Nephron (organoid): Measurements from ENCODE around the gene HRAS.
A peak's percentile ranks its signal among the peaks of the same experiment; 100 is the strongest.

Source experiments
- H3K27ac Mint-ChIP-seq, 3 experiments: 2 replicates each; pipeline ENCODE4 v1.8.0; 2020; ENCODE audit warnings: mixed read lengths in 3 of 3, mild to moderate bottlenecking in 2 of 3, moderate library complexity in 1 of 3
- H3K27me3 Mint-ChIP-seq: 2 replicates; pipeline ENCODE4 v1.8.0; 2021; ENCODE audit warnings: low read depth, mild to moderate bottlenecking, moderate library complexity, mixed read lengths
- H3K36me3 Mint-ChIP-seq: 2 replicates; pipeline ENCODE4 v1.8.0; 2020; ENCODE audit warnings: low read depth, mixed read lengths
- H3K4me1 Mint-ChIP-seq: 2 replicates; pipeline ENCODE4 v1.8.0; 2020; ENCODE audit warnings: mixed read lengths
- H3K4me3 Mint-ChIP-seq, 3 experiments: 2 replicates each; pipeline ENCODE4 v1.8.0; 2020; ENCODE audit warnings: mild to moderate bottlenecking in 3 of 3, mixed read lengths in 3 of 3, moderate library complexity in 2 of 3
- H3K9me3 Mint-ChIP-seq: 2 replicates; pipeline ENCODE4 v1.8.0; 2020; ENCODE audit warnings: mixed read lengths
- TF ChIP-seq, protein P1 (sequence below), 3 experiments: fragments of 200-600 bp; sonication (generic); IDR thresholded peaks; one replicate each; pipeline ENCODE4 v1.5.0; 2021; ENCODE audit warnings: antibody characterized with exemption in 3 of 3; ENCODE audit not compliant: unreplicated experiment in 3 of 3

Gene HRAS

DNA sequence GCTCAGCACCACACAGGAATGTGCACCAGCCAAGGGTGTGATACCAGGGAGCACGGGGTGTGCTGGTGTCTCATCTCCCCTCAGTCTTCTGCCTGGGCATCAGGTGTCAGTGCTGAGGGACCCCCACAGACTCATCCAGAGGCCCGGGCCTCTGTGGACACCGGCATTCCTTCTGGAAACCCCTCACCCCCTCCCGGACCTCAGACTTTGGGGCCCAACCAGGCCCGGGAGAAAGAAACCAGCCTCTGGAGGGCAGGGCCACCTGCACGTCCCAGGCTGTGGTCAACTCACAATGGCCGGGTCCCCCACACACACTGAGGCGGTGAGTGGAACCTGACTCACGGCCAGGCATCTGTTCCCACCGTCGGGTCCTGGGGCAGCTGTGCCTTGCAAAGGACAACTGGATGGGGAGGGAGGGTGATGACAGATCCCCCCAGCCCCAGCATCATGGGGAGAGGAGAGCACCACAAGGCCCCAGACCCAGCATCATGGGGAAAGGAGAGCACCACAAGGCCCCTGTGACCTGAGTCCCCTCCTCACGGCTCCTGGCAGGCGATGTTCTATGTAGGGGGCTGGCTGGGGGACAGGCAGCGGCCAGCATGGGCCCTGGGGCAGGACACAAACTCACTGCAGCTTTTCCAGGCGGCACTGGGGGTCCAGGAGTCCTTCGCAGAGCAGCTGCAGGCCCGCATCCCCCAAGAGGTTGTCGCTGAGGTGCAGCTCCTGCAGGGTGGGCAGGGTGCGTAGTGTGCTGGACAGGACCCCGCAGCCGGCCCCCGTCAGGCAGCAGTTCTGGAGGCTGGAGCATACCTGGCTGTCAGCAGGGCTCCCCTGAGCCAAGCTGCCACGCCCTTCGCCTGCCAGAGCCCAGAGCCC is 35.9 kb downstream of the HRAS start:
- Mint-ChIP-seq H3K9me3 (peaks cover 2% of the 10 kb centered on the region), H3K36me3 (peaks cover 46% of the 10 kb centered on the region), H3K4me3 (no peak overlapping the region), H3K27me3 (peaks cover 4% of the 10 kb centered on the region), H3K4me1 (peaks cover 18% of the 10 kb centered on the region), H3K27ac (no peak overlapping the region)
- TF ChIP-seq, protein P1, sequence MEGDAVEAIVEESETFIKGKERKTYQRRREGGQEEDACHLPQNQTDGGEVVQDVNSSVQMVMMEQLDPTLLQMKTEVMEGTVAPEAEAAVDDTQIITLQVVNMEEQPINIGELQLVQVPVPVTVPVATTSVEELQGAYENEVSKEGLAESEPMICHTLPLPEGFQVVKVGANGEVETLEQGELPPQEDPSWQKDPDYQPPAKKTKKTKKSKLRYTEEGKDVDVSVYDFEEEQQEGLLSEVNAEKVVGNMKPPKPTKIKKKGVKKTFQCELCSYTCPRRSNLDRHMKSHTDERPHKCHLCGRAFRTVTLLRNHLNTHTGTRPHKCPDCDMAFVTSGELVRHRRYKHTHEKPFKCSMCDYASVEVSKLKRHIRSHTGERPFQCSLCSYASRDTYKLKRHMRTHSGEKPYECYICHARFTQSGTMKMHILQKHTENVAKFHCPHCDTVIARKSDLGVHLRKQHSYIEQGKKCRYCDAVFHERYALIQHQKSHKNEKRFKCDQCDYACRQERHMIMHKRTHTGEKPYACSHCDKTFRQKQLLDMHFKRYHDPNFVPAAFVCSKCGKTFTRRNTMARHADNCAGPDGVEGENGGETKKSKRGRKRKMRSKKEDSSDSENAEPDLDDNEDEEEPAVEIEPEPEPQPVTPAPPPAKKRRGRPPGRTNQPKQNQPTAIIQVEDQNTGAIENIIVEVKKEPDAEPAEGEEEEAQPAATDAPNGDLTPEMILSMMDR (IDR thresholded peaks at IDR 0.05; ENCODE audit: unreplicated experiment in 3 of 3): no peak

DNA sequence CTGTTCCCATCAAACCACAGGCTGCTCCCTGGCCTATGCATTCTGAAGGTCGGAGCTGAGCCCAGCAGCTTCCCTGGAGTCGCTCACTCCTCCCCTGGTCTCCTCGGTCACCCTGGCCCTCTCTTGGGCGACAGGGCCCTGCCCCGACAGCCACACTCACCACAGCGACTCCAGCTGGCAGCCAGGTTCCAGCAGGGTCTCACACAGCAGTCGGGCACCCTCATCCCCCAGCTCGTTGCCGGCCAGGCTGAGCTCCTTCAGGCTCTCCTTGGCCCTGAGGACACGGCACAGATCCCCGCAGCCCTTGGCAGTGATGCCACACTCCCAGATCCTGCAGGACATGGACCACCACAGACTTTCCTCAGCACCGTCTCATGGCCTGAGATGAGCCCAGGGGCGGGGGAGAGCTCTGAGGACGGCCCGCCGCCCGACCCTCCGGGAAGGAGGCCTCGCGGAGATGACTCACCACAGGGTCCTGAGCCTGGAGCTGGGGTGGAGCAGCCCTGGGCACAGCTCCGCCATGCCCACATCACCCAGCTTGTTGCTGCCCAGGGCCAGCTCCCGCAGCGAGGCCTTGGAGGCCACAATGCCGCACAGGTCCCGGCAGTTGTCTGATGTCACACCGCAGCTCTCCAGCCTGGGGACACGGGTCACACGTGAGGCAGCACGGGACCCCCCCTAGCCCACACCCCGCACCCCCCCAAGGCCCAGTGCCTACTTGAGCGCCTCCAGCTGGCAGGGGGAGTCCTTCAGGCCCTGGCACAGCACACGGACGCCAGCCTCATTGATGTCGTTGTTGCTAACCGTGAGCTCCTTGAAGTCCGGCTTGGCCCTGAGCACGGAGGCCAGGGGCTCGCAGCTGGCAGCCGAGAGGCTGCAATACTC is 36.8 kb downstream of the HRAS start:
- Mint-ChIP-seq H3K9me3 (peaks cover 2% of the 10 kb centered on the region), H3K27me3 (peaks cover 4% of the 10 kb centered on the region), H3K4me3 (no peak overlapping the region), H3K4me1 (peaks cover 18% of the 10 kb centered on the region), H3K36me3 (peaks cover 48% of the 10 kb centered on the region), H3K27ac (no peak overlapping the region)
- TF ChIP-seq, protein P1 (IDR thresholded peaks at IDR 0.05; ENCODE audit: unreplicated experiment in 3 of 3): no peak

DNA sequence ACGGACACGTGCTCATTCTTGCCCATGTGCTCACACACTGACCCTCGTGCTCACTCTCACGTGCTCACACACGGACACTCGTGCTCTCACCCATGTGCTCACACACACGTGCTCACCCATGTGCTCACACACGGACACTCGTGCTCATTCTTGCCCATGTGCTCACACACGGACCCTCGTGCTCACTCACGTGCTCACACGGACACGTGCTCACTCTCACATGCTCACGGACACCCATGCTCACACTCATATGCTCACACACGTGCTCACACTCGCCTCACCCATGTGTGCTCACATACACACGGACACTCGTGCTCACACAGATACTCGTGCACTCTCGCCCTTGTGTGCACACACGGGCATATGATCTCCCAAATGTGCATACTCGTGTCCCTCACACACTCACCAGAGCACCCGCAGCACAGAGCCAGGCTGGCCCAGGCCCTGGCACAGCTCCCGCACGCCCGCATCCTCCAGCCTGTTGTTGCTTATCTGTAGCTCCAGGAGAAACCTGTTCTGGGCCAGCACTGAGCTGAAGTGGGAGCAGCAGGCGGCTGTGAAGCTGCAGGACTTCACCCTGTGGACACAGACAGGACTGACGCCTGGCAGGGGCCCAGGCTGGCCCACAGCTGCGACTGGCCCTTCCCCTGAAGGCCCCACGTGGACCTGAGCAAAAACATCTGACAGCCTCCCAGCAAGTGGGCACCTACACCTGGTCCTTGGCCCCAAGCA is 37.6 kb downstream of the HRAS start:
- Mint-ChIP-seq H3K27ac (peak overlapping the region in 2 of 3 experiments; percentile 29 to 71), H3K36me3 (peaks cover 48% of the 10 kb centered on the region), H3K27me3 (peaks cover 4% of the 10 kb centered on the region), H3K4me3 (no peak overlapping the region), H3K9me3 (peaks cover 2% of the 10 kb centered on the region), H3K4me1 (peaks cover 18% of the 10 kb centered on the region)
- TF ChIP-seq, protein P1 (IDR thresholded peaks at IDR 0.05; ENCODE audit: unreplicated experiment in 3 of 3): no peak

DNA sequence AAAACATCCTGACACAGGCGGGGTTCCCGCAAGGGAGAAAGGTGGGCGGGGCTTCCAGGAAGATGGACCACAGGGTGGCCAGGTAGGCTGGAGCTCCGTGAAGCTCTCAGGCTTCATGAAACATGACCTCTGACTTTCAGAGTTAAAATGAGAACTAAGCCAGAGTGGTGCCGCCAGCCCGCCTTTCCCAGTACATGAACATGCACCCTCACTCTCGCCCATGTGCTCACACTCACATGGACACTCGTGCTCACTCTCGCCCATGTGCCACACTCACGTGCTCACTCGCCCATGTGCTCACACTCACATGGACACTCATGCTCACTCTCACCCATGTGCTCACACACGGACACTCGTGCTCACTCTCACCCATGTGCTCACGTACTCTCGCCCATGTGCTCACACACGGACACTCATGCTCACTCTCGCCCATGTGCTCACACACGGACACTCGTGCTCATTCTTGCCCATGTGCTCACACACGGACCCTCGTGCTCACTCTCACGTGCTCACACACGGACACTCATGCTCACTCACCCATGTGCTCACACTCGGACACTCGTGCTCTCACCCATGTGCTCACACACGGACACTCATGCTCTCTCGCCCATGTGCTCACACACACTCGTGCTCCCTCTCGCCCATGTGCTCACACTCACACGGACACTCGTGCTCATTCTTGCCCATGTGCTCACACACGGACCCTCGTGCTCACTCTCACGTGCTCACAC is 38.4 kb downstream of the HRAS start:
- peaks cover 51% of the 10 kb centered on the region for H3K36me3 Mint-ChIP-seq
- TF ChIP-seq, protein P1 (IDR thresholded peaks at IDR 0.05; ENCODE audit: unreplicated experiment in 3 of 3): no peak
- peaks cover 4% of the 10 kb centered on the region for H3K27me3 Mint-ChIP-seq
- peaks cover 18% of the 10 kb centered on the region for H3K4me1 Mint-ChIP-seq
- H3K9me3 Mint-ChIP-seq: peaks cover 2% of the 10 kb centered on the region
- no peak overlapping the region for H3K4me3 Mint-ChIP-seq
- H3K27ac Mint-ChIP-seq: peak overlapping the region in 1 of 3 experiments; percentile 29

DNA sequence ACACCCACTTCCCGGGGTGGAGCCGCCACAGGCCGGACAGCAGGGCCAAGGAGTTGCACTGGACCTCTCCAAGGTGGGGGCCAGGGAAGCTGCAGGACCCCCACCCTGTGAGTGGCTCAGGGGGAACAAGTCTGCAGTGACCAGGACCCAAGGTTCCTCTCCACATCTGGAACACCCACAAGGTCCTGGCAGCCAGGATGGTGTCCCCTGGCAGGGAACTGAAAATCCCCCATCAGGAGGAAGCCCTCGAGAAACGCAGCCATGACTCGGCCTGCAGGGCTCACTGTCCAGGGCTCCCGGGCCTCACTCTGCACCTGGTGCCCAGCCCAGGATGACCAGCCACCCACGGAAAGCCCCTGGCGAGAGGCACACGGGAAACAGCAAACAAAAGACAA is 39.8 kb downstream of the HRAS start:
- peaks cover 47% of the 10 kb centered on the region for H3K36me3 Mint-ChIP-seq
- H3K27me3 Mint-ChIP-seq: peaks cover 4% of the 10 kb centered on the region
- TF ChIP-seq, protein P1 (IDR thresholded peaks at IDR 0.05; ENCODE audit: unreplicated experiment in 3 of 3): no peak
- H3K4me1 Mint-ChIP-seq: peaks cover 18% of the 10 kb centered on the region
- H3K27ac Mint-ChIP-seq: peak overlapping the region in 1 of 3 experiments; percentile 91
- peaks cover 2% of the 10 kb centered on the region for H3K9me3 Mint-ChIP-seq
- no peak overlapping the region for H3K4me3 Mint-ChIP-seq
